Lower leg skin (tissue), 4 donors: ENCODE results near the gene INTS7. TPM values are rescaled to one million over a fixed set of nuclear protein-coding genes. Genes with fewer than 3 reads are reported as not detected.
"Not testable (repeated sequence)": the region's sequence is repeated elsewhere in the genome, so short reads cannot be mapped to it uniquely, and the experiment has no call there.

Source experiments
- DNase-seq, 2 donors: peaks; one replicate each; pipeline ENCODE4 v3.0.0-alpha.2; 2019; ENCODE audit warnings: low spot score in 2 of 2
- H3K4me3 ChIP-seq: fragments of 200-600 bp; sonication (generic); 2 replicates; pipeline ENCODE4 v1.5.1; 2017; ENCODE audit warnings: mild to moderate bottlenecking, low read depth; ENCODE audit not compliant: poor library complexity, severe bottlenecking
- POLR2A ChIP-seq, 2 donors: fragments of 450-650 bp; IDR thresholded peaks; one replicate each; pipeline ENCODE4 v1.6.1; 2016 to 2017; ENCODE audit warnings: antibody characterized with exemption in 2 of 2, mild to moderate bottlenecking in 1 of 2, moderate library complexity in 1 of 2
- WGBS, 2 donors: methylation state at CpG; one replicate each; pipeline ENCODE4 v1.1.5; 2018; 5-methylcytosine and 5-hydroxymethylcytosine counted together
- intact Hi-C: fragments of 100-400 bp; cut with DNase I; formaldehyde crosslinking; loops from one replicate; pipeline ENCODE4 v1.15.0; 2023; ENCODE audit warnings: low total_unique reads
- total RNA-seq, 4 donors: library from RNA; depleted of rRNA; stranded (reverse); fragments of >200 nt; gene quantifications; one replicate each; pipeline ENCODE4 v1.1.0, GENCODE V29; 2016
- TF ChIP-seq, protein P1 (sequence below), 3 donors: fragments of 450-650 bp; IDR thresholded peaks; one replicate each; pipeline ENCODE4 v1.5.1; 2016; ENCODE audit warnings: antibody characterized with exemption in 3 of 3, mild to moderate bottlenecking in 3 of 3, moderate library complexity in 2 of 3

Gene INTS7
- total RNA-seq, 4 donors from 2014 or later, result 8.5 to 15.5 (median 11.0) TPM

DNA sequence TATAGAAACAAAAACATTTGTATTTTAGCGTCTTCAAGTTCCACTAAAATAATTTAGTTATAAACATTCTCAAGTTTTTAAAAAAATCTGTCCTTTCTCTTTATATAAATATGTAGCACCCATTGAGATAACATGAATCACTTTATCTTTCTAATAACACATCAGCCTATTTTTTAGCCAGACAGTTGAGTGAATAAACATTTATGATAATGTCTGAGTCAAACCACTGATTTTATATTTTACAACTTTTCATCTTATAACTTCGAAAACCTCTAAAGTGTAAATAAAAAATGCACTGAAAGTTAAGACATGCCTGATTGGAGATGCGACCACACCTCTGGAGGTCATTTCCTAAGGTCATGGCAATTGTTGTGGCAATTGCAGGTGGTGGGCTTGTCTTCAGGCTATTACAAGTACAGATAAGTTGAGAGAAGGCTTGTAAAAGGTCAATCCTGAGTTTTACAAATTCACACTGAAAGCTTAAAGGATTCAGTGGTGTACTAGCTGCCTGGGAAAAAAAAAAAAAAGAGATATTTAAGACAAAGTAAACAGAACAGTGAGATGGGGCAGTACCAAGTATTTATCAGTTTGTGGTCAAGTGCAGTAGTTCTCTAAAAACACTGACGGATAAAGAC is 67.0 kb downstream of the INTS7 start:
- no peak overlapping the region for H3K4me3 ChIP-seq
- intact Hi-C loops, result no loop called here
- no peak for DNase-seq
- no peak for TF ChIP-seq POLR2A (IDR thresholded peaks at IDR 0.05)
- TF ChIP-seq, protein P1, sequence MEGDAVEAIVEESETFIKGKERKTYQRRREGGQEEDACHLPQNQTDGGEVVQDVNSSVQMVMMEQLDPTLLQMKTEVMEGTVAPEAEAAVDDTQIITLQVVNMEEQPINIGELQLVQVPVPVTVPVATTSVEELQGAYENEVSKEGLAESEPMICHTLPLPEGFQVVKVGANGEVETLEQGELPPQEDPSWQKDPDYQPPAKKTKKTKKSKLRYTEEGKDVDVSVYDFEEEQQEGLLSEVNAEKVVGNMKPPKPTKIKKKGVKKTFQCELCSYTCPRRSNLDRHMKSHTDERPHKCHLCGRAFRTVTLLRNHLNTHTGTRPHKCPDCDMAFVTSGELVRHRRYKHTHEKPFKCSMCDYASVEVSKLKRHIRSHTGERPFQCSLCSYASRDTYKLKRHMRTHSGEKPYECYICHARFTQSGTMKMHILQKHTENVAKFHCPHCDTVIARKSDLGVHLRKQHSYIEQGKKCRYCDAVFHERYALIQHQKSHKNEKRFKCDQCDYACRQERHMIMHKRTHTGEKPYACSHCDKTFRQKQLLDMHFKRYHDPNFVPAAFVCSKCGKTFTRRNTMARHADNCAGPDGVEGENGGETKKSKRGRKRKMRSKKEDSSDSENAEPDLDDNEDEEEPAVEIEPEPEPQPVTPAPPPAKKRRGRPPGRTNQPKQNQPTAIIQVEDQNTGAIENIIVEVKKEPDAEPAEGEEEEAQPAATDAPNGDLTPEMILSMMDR (IDR thresholded peaks at IDR 0.05), result no peak
- 94 to 95% methylated on average over 4 of the region's 4 CpGs for WGBS, 2 donors

DNA sequence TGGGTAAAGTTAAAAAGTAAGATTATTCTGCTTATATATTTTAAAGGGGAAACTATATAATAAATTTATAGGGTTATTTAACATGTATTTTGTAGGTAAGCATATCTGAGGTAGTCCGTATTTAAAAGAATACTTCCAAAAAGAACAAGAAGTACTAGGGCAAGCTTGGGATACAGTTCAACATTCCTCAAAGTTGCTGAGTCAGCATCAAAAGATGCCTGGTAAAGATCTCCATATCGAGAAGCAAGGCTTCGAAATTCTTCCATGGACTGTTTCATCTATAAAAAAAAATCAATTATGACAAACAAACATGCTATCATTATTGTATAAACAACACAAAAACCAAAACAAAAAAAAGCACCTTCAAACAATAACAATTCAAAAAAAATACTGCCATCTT is 67.7 kb downstream of the INTS7 start:
- H3K4me3 ChIP-seq, result no peak overlapping the region
- TF ChIP-seq POLR2A (IDR thresholded peaks at IDR 0.05), result no peak
- TF ChIP-seq, protein P1 (IDR thresholded peaks at IDR 0.05), result no peak
- 92 to 94% methylated on average over 3 of the region's 3 CpGs for WGBS, 2 donors
- intact Hi-C loops, result no loop called here
- no peak for DNase-seq

DNA sequence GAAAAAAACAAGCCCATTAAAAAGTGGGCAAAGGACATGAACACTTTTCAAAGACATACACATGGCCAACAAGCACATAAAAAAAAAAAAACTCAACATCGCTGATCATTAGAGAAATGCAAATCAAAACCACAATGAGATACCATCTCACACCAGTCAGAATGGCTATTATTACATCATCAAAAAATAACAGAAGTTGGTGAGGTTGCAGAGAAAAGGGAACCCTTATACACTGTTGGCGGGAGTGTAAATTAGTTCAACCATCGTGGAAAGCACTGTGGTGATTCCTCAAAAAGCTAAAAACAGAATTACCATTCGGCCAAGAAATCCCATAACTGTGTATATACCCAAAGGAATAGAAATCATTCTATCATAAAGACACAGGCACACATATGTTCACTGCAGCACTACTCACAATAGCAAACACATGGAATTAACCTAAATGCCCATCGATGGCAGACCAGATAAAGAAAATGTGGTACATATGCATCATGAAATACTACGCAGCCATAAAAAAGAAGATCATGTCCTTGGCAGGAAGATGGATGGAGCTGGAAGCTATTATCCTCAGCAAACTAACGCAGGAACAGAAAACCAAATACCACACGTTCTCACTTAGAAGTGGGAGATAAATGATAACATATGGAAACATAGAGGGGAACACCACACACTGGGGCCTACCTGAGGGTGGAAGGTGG is 70.1 kb downstream of the INTS7 start:
- no peak overlapping the region for H3K4me3 ChIP-seq

DNA sequence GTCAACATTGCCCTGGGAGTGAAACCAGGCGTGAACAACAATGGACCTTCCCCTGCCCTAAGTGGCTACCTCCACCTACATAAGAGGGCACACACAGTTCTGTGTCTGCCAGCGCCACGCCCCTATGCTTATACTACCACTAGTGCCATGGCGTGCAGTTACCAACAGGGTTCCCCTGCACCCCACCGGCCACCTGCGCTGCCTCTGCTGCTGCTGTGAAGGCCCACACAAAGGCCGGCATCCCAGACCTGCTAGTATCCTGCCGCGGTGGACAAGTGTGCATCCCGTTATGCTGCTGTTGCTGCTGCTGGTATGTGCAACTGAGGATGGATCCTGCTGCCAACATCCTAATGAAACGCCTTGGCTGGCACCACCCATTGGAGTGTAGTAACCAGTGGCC is 75.7 kb downstream of the INTS7 start:
- no peak for TF ChIP-seq POLR2A (IDR thresholded peaks at IDR 0.05)
- TF ChIP-seq, protein P1 (IDR thresholded peaks at IDR 0.05), result no peak
- intact Hi-C loops, result no loop called here
- no peak overlapping the region for H3K4me3 ChIP-seq
- 98% methylated on average over 11 of the region's 11 CpGs for WGBS, 2 donors
- DNase-seq, result no peak

More for the DNA sequence above, 70.1 kb downstream of the INTS7 start:
- TF ChIP-seq, protein P1 (IDR thresholded peaks at IDR 0.05), result no peak
- TF ChIP-seq POLR2A (IDR thresholded peaks at IDR 0.05), result no peak
- intact Hi-C loops, result no loop called here
- DNase-seq, result no peak
- WGBS, 2 donors, result 88 to 93% methylated on average over 8 of the region's 8 CpGs

DNA sequence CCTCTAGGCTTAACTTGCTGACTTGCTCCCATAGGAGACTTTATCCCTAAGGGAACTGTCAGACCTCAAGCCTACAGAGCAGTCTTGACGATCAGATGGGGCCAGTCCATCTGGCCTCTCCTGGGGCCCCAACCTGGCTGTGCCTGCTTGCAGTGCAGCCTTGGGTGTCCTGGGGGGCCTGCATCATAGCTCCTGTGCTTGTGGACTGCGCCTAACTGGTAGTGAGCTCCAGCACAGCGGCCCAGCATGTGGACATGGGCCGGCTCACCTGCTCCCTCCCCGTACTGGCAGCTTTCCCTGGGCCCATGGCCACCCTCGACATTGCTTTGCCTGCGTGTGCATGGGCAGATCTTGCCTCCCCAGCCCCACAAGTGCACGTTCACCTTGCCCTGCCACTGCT is 76.1 kb downstream of the INTS7 start:
- no peak for DNase-seq
- H3K4me3 ChIP-seq, result no peak overlapping the region
- 92 to 94% methylated on average over 8 of the region's 8 CpGs for WGBS, 2 donors
- intact Hi-C loops, result no loop called here
- no peak for TF ChIP-seq POLR2A (IDR thresholded peaks at IDR 0.05)
- TF ChIP-seq, protein P1 (IDR thresholded peaks at IDR 0.05), result no peak

DNA sequence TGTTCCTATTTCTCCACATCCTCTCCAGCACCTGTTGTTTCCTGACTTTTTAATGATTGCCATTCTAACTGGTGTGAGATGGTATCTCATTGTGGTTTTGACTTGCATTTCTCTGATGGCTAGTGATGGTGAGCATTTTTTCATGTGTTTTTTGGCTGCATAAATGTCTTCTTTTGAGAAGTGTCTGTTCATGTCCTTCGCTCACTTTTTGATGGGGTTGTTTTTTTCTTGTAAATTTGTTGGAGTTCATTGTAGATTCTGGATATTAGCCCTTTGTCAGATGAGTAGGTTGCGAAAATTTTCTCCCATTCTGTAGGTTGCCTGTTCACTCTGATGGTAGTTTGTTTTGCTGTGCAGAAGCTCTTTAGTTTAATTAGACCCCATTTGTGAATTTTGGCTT is 81.3 kb downstream of the INTS7 start:
- DNase-seq, intact Hi-C loops, H3K4me3 ChIP-seq: not testable (repeated sequence)
- WGBS, 2 donors, result 57 to 100% methylated on average over 2 of the region's 2 CpGs

DNA sequence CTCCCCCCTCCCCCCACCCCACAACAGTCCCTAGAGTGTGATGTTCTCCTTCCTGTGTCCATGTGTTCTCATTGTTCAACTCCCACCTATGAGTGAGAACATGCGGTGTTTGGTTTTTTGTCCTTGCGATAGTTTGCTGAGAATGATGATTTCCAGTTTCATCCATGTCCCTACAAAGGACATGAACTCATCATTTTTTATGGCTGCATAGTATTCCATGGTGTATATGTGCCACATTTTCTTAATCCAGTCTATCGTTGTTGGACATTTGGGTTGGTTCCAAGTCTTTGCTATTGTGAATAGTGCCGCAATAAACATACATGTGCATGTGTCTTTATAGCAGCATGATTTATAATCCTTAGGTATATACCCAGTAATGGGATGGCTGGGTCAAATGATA is 81.8 kb downstream of the INTS7 start:
- DNase-seq, H3K4me3 ChIP-seq, intact Hi-C loops: not testable (repeated sequence)
- 100% methylated on average over 2 of the region's 4 CpGs for WGBS, 2 donors
